OCI-LY1 (cell line): ENCODE results near the gene CDX2.

ENCODE experiments used
- H2AFZ ChIP-seq: fragments of 200-600 bp; sonication (generic), shearing (Covaris generic); 2 replicates; pipeline ENCODE4 v1.6.0; 2014; ENCODE audit warnings: antibody characterized with exemption, mild to moderate bottlenecking, low read length
- H3F3A ChIP-seq: fragments of 200-600 bp; sonication (generic), shearing (Covaris generic); 2 replicates; pipeline ENCODE4 v1.6.0; 2014; ENCODE audit warnings: mild to moderate bottlenecking, antibody characterized with exemption, low read length, moderate library complexity; ENCODE audit not compliant: insufficient read depth
- H3K27ac ChIP-seq: fragments of 200-600 bp; sonication (generic); 2 replicates; pipeline ENCODE4 v1.5.1; 2014; ENCODE audit warnings: low read length, mixed run types, mild to moderate bottlenecking, low read depth; ENCODE audit not compliant: poor library complexity, severe bottlenecking
- H3K27me3 ChIP-seq: fragments of 200-600 bp; sonication (generic); 2 replicates; pipeline ENCODE4 v1.6.0; 2014; ENCODE audit warnings: antibody characterized with exemption, mild to moderate bottlenecking, low read length, moderate library complexity; ENCODE audit not compliant: insufficient read depth
- H3K36me3 ChIP-seq: fragments of 200-600 bp; sonication (generic); 2 replicates; pipeline ENCODE4 v1.6.1; 2014; ENCODE audit warnings: mild to moderate bottlenecking, antibody characterized with exemption, low read length, moderate library complexity, mixed read lengths; ENCODE audit not compliant: insufficient read depth
- H3K4me1 ChIP-seq: fragments of 200-600 bp; sonication (generic); 2 replicates; pipeline ENCODE4 v1.5.1; 2014; ENCODE audit warnings: mild to moderate bottlenecking, low read length, moderate library complexity; ENCODE audit not compliant: insufficient read depth, severe bottlenecking
- H3K4me2 ChIP-seq: fragments of 200-600 bp; sonication (generic), shearing (Covaris generic); 2 replicates; pipeline ENCODE4 v1.6.1; 2014; ENCODE audit warnings: low read length
- H3K4me3 ChIP-seq: fragments of 200-600 bp; sonication (generic); 2 replicates; pipeline ENCODE4 v1.5.1; 2014; ENCODE audit warnings: low read length, low read depth, mild to moderate bottlenecking, mixed read lengths; ENCODE audit not compliant: poor library complexity, severe bottlenecking
- H3K79me2 ChIP-seq: fragments of 200-600 bp; shearing (Covaris generic); 2 replicates; pipeline ENCODE4 v1.6.1; 2016; ENCODE audit warnings: mixed run types, low read length, mixed read lengths; ENCODE audit not compliant: insufficient read depth
- H3K9ac ChIP-seq: fragments of 200-600 bp; sonication (generic), shearing (Covaris generic); 2 replicates; pipeline ENCODE4 v1.6.1; 2014; ENCODE audit warnings: mild to moderate bottlenecking, low read length, mixed read lengths
- H3K9me2 ChIP-seq: fragments of 200-600 bp; sonication (generic), shearing (Covaris generic); 2 replicates; pipeline ENCODE4 v1.6.1; 2014; ENCODE audit warnings: low read depth, mild to moderate bottlenecking, low read length, mixed read lengths
- H3K9me3 ChIP-seq: fragments of 200-600 bp; shearing (Covaris generic); 2 replicates; pipeline ENCODE4 v1.6.1; 2014; ENCODE audit warnings: low read length, mixed read lengths
- H4K20me1 ChIP-seq: fragments of 200-600 bp; sonication (generic), shearing (Covaris generic); 2 replicates; pipeline ENCODE4 v1.6.0; 2016; ENCODE audit warnings: mild to moderate bottlenecking, low read length; ENCODE audit not compliant: insufficient read depth
- EZH2 ChIP-seq: fragments of 200-600 bp; sonication (generic), shearing (Covaris generic); IDR thresholded peaks from 2 replicates; pipeline ENCODE4 v1.8.0; 2017; ENCODE audit warnings: borderline replicate concordance, mixed run types, mild to moderate bottlenecking, antibody characterized with exemption, low read length, moderate library complexity, mixed read lengths
- TF ChIP-seq, protein P1 (sequence below): fragments of 200-600 bp; sonication (generic), shearing (Covaris generic); IDR thresholded peaks from 2 replicates; pipeline ENCODE4 v1.5.1; 2017; ENCODE audit warnings: mild to moderate bottlenecking, antibody characterized with exemption, low read length, moderate library complexity, mixed read lengths

Gene CDX2

DNA sequence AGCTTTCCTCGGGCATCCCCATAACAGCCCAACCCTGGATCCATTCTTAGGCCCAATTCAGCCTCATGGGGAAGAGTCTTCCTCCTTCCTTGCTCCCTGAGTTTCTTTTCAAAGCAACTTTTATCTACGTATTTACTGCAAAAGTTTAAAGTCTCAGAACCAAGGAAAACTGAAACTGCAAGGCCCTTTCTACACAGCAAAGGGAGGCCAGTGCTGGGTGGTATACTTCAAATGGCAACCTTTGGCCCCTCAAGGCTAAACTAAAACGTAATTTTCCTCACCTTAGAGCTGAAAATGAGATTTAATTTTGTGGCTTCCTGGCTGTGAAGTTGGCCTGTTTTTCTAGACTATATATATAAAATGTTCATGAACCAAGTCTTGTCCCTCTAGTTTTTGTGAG lies 5.6 kb downstream of the CDX2 start:
- Histone ChIP-seq H3K27ac (no peak overlapping the region), H3K4me1 (no peaks in the 10 kb centered on the region), H3K9ac (no peak overlapping the region), H3K9me3 (no peaks in the 10 kb centered on the region), H3K4me2 (no peak overlapping the region), H3K4me3 (no peak overlapping the region), H3K79me2 (no peaks in the 10 kb centered on the region), H3K9me2 (no peaks in the 10 kb centered on the region), H3K36me3 (no peaks in the 10 kb centered on the region), H4K20me1 (no peaks in the 10 kb centered on the region), H3K27me3 (no peaks in the 10 kb centered on the region), H2AFZ (no peak overlapping the region), H3F3A (no peaks in the 10 kb centered on the region)
- TF ChIP-seq, protein P1, sequence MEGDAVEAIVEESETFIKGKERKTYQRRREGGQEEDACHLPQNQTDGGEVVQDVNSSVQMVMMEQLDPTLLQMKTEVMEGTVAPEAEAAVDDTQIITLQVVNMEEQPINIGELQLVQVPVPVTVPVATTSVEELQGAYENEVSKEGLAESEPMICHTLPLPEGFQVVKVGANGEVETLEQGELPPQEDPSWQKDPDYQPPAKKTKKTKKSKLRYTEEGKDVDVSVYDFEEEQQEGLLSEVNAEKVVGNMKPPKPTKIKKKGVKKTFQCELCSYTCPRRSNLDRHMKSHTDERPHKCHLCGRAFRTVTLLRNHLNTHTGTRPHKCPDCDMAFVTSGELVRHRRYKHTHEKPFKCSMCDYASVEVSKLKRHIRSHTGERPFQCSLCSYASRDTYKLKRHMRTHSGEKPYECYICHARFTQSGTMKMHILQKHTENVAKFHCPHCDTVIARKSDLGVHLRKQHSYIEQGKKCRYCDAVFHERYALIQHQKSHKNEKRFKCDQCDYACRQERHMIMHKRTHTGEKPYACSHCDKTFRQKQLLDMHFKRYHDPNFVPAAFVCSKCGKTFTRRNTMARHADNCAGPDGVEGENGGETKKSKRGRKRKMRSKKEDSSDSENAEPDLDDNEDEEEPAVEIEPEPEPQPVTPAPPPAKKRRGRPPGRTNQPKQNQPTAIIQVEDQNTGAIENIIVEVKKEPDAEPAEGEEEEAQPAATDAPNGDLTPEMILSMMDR, result no peak
- TF ChIP-seq EZH2, result no peak

DNA sequence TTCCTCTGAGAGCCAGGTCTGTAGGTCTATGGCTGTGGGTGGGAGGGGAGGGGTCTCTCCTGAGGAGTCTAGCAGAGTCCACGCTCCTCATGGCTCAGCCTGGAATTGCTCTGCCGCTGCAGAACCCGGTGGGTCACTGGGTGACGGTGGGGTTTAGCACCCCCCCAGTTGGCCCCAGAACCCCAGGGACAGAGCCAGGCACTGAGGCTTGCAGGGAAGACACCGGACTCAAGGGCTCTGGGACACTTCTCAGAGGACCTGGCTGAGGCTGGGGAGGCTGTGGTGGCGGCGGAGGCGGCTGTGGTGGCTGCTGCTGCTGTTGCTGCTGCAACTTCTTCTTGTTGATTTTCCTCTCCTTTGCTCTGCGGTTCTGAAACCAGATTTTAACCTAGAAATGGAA lies 6.1 kb downstream of the CDX2 start:
- no peak for TF ChIP-seq EZH2
- TF ChIP-seq, protein P1, result no peak
- Histone ChIP-seq H2AFZ (no peak overlapping the region), H4K20me1 (no peaks in the 10 kb centered on the region), H3K27me3 (no peaks in the 10 kb centered on the region), H3K4me3 (no peak overlapping the region), H3K36me3 (no peaks in the 10 kb centered on the region), H3K9me2 (no peaks in the 10 kb centered on the region), H3K9me3 (no peaks in the 10 kb centered on the region), H3K79me2 (no peaks in the 10 kb centered on the region), H3K27ac (no peak overlapping the region), H3K4me1 (no peaks in the 10 kb centered on the region), H3K9ac (no peak overlapping the region), H3K4me2 (no peak overlapping the region), H3F3A (no peaks in the 10 kb centered on the region)

DNA sequence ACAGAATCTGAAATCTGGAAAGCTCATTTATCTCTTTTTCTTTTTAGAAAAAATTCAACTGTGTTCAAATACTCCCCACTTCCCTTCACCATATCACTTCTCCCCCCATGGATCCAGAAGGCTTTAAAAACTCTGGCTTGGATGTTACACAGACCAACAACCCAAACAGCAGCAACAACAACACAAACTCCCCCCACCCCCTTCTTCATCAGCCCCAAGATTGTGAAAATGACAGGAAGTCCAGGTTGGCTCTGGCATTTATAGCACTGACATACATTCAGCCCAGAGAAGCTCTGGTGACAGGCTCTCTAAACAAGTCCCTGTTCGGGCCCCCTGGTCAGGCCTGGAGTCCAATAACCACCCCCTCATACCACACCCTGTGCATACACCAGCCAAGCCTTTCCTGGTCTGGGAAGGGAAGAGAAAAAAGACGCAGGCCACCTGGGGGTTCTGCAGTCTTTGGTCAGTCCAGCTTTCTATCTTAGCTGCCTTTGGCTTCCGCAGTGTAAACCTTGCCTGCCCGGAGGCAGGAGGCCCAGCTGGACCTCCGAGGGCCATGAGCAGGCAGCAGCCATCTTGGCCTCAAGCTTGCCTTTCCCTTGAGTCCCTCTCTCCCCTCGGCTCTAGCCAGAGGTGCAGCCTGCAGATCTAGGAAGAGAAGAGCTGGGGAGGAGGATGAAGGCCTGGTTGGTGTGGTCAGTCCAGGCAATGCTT lies 6.8 kb downstream of the CDX2 start:
- Histone ChIP-seq H3K9ac (no peak overlapping the region), H3K79me2 (no peaks in the 10 kb centered on the region), H3K4me3 (no peak overlapping the region), H3K27me3 (no peaks in the 10 kb centered on the region), H3K4me1 (no peaks in the 10 kb centered on the region), H3K9me2 (no peaks in the 10 kb centered on the region), H3K36me3 (no peaks in the 10 kb centered on the region), H3F3A (no peaks in the 10 kb centered on the region), H3K4me2 (no peak overlapping the region), H3K9me3 (no peaks in the 10 kb centered on the region), H3K27ac (no peak overlapping the region), H4K20me1 (no peaks in the 10 kb centered on the region), H2AFZ (no peak overlapping the region)
- TF ChIP-seq, protein P1, result no peak
- no peak for TF ChIP-seq EZH2
